Medulla oblongata (tissue), 1 donor: ENCODE results near the gene STPG2.
"Not testable (repeated sequence)": the region's sequence is repeated elsewhere in the genome, so short reads cannot be mapped to it uniquely, and the experiment has no call there.

Source experiments
- DNase-seq: peaks from one replicate; pipeline ENCODE4 v3.0.0-alpha.2; 2015; ENCODE audit errors: extremely low spot score

STPG2 gene

GRCh38 chr4:97942951-97943350 is 200.3 kb downstream of the STPG2 start:
- DNase-seq, result no peak

DNA sequence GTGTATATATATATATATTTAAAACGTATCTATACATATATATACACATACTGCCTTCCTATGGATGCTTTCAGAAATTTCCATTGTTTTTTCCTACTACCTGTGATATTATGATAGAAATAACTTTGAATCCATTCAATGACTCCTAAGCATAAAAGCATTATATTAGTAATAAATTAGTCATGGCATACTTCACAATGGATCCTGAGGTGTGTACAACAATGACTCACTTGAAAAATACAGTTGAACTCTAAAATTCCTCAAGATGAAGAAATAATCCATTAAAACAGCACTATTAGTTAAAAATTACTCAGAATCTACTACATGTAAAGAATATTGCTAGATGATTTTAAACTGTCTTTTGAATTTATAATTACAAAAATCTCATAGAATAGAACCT is 201.1 kb downstream of the STPG2 start:
- DNase-seq, result no peak

DNA sequence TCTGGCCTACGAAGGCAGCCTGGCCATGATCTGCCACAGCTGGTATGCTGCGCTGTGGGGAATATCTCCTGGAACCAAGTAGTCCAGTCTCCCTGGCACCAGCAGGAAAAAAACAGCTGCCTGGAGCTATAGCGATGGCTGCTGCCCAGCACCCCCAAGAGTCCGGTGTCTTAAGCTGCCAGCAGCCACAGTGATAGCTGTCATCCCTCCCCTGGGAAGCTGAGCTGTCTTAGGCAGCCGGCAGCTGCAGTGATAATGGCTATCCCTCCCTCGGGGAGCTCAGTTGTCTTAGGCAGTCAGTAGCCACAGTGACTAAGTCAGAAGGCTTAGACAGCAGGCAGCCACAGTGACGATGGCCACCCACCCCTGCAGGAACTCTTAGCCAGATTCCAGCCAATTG is 205.1 kb downstream of the STPG2 start:
- no peak for DNase-seq

- no peak for DNase-seq
Measured at GRCh38 chr4:97924341-97924958, 218.8 kb downstream of the STPG2 start.

GRCh38 chr4:97923096-97923495 is 220.2 kb downstream of the STPG2 start:
- DNase-seq, result no peak

DNA sequence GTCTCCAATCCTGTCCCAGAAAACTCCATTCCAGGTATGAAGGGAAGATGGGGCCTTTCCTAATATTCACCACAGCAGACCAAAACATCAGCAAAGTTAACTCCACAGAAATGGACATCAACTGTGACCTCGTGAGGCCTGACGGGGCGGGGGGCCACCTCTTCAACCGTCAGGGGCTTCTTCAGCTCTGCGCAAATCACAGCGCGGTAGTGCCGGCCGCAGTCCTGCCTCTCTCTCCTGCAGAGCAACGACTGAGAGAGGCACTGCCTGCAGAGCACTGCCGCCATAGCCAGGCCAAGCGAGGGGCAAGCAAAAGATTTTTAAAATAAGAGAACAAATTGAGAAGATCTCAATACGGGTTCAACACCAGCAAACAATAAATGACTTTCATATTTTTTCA is 226.2 kb downstream of the STPG2 start:
- no peak for DNase-seq

GRCh38 chr4:97912156-97912555 is 231.1 kb downstream of the STPG2 start:
- DNase-seq, result no peak

GRCh38 chr4:97911236-97911906 is 231.9 kb downstream of the STPG2 start:
- no peak for DNase-seq

GRCh38 chr4:97910005-97910404 is 233.3 kb downstream of the STPG2 start:
- DNase-seq, result no peak

DNA sequence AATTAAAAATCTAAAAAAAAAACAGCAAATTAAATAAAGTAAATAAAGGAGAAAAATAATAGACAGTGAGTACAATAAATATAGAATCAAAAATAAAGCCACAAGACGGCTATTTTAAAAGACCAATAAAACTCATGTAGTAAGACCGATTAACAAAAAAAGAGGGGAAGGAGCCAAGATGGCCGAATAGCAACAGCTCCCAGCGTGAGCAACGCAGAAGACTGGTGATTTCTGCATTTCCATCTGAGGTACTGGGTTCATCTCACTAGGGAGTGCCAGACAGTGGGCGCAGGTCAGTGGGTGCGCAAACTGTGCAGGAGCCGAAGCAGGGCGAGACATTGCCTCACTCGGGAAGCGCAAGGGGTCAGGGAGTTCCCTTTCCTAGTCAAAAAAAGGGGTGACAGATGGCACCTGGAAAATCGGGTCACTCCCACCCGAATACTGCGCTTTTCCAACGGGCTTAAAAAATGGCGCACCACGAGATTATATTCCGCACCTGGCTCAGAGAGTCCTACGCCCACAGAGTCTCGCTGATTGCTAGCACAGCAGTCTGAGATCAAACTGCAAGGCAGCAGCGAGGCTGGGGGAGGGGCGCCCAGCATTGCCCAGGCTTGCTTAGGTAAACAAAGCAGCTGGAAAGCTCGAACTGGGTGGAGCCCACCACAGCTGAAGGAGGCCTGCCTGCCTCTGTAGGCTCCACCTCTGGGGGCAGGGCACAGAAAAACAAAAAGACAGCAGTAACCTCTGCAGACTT is 239.7 kb downstream of the STPG2 start:
- DNase-seq, result not testable (repeated sequence)

DNA sequence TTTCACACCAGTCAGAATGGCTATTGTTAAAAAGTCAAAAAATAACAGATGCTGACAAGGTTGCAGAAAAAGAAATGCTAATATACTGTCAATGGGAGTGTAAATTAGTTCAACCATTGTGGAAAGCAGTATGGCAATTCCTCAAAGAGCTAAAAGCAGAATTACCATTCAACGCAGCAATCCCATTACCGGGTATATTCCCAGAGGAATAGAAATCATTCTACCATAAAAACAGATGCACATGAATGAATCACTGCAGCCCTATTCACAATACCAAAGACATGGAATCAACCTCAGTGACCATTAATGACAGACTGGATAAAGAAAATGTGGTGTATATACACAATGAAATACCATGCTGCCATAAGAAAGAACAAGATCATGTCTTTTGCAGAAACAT is 243.0 kb downstream of the STPG2 start:
- no peak for DNase-seq

DNA sequence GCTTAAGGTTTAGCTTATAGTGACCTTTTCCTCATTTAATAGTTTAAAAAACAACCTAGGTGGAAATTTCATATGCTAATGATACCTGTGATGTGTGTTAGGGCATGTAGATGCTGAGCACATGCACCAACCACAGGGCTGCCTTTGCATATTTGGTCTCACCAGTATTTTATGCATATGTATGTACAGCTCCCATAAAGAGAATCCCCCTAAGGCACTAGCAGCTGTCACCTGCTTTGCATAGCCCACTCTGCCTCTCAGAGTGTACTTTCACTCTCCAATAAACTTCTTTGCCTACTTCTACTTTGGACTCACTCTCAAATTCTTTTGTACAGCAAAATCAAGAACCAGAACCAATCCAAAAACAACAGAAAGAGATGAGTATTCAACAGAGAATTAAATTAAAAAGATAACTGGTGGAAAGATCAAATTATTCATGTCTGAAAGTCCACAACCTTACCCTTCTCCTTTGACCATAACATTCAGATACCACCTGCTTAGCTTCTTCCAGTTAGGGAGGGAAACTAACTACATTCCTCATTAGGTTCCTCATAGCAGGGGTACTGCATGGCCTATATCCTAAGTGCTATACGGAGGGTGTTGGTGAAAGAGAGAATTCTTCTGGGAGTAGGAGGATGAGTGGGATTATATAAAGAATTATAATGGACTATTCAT is 250.5 kb downstream of the STPG2 start:
- DNase-seq, result no peak

DNA sequence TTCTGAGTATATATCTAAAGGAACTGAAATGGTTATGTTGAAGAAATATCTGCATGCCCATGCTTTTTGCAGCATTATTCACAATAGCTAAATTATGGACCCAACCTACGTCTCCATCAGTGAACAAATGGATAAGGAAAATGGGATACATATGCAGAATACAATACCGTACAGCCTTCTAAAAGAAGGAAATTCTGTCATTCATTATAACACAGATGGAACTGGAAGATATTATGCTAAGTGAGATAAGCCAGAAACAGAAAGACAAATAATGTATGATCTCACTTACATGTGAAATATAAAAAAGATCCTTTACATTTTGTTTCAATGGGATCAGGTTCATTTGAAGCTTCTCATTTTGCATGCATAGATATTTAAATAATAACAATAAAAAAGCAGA is 263.3 kb downstream of the STPG2 start:
- DNase-seq, result no peak

- no peak for DNase-seq
Measured at GRCh38 chr4:97868097-97868496, 275.2 kb downstream of the STPG2 start.

GRCh38 chr4:97867557-97868091 is 275.7 kb downstream of the STPG2 start:
- no peak for DNase-seq

DNA sequence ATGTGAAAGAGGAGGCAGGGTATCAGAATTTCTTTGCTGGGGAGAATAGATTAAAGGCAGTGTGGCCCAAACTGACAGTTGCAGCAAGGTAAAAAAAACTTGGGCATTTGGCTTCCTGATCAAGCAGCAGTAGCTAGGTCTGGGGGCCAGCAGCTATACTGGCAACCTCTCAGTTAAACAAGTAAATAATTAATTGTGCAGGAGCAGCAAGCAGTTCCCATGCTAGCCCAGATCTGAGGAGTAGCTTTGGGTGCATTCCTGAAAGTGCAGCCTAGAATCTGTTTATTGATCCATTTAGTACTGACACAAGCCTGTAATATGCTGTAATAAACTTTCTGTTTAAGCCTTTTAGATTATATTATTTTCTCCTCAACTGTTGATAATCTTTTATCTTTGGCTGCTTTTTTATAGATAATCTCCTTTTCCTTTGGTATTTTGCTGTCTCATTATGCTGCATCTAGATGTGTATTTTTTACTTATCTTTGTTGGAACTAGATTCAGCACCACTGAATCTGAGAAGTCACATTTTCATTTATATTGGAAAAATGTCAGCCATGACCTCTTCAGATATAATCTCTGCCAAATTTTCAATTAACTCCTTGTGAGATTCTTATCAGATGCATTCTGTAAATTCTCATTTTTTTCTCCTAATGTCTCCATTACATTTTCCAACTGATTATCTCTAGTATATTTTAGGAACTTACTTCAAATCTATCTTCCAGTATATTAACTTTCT is 276.3 kb downstream of the STPG2 start:
- DNase-seq, result no peak

- DNase-seq, result no peak
Measured at GRCh38 chr4:97851115-97851514, 292.2 kb downstream of the STPG2 start.

GRCh38 chr4:97845758-97846157 is 297.5 kb downstream of the STPG2 start:
- DNase-seq, result no peak

- DNase-seq, result no peak
Measured at GRCh38 chr4:97841512-97841911, 301.8 kb downstream of the STPG2 start.

GRCh38 chr4:97836662-97837061 is 306.6 kb downstream of the STPG2 start:
- no peak for DNase-seq

- DNase-seq, result no peak
Measured at GRCh38 chr4:97828646-97829045, 314.6 kb downstream of the STPG2 start.

GRCh38 chr4:97819294-97819693 is 324.0 kb downstream of the STPG2 start:
- DNase-seq, result no peak
